Loucy (cell line): ENCODE results near the gene WNT5A.

Experiments used
- EZH2phosphoT487 ChIP-seq: fragments of 200-600 bp; IDR thresholded peaks from 2 replicates; pipeline ENCODE4 v1.6.1; 2018; ENCODE audit warnings: antibody characterized with exemption, mild to moderate bottlenecking, moderate library complexity, borderline replicate concordance
- TF ChIP-seq, protein P1 (sequence below): fragments of 200-600 bp; sonication (generic); conservative IDR thresholded peaks from 2 replicates; pipeline ENCODE4 v1.5.1; 2014; ENCODE audit warnings: mild to moderate bottlenecking, antibody characterized with exemption, low read length

- TF ChIP-seq, protein P1, sequence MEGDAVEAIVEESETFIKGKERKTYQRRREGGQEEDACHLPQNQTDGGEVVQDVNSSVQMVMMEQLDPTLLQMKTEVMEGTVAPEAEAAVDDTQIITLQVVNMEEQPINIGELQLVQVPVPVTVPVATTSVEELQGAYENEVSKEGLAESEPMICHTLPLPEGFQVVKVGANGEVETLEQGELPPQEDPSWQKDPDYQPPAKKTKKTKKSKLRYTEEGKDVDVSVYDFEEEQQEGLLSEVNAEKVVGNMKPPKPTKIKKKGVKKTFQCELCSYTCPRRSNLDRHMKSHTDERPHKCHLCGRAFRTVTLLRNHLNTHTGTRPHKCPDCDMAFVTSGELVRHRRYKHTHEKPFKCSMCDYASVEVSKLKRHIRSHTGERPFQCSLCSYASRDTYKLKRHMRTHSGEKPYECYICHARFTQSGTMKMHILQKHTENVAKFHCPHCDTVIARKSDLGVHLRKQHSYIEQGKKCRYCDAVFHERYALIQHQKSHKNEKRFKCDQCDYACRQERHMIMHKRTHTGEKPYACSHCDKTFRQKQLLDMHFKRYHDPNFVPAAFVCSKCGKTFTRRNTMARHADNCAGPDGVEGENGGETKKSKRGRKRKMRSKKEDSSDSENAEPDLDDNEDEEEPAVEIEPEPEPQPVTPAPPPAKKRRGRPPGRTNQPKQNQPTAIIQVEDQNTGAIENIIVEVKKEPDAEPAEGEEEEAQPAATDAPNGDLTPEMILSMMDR = no peak
- no peak for TF ChIP-seq EZH2phosphoT487
Observed at GRCh38 chr3:55508335-55508734, 21.2 kb upstream of the WNT5A start.
